ENCODE data around the gene SMG6.
A peak's percentile ranks its signal among the peaks of the same experiment; 100 is the strongest.

DNA sequence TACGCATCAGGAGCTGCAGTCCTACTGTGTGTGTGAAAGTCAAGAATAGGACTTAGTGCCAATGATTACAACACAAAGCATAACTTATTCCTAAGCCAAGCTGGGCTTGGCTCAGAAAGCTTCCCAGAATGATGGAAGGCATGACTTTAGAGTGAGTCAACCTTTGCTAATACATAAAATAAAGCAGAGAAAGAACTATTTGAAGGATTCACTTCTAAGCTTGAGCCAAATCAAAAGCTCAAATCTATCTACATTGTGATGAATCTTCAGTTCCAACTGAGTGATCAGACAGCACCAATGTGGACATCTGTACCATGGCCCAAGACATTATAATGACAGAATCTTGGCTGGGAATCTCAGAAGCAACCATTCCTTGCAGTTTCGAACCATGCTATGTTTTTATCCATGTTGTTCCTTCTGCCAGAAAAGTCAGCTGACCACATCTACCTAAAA is 41.4 kb downstream of the SMG6 start:
- TF ChIP-seq, protein P1, sequence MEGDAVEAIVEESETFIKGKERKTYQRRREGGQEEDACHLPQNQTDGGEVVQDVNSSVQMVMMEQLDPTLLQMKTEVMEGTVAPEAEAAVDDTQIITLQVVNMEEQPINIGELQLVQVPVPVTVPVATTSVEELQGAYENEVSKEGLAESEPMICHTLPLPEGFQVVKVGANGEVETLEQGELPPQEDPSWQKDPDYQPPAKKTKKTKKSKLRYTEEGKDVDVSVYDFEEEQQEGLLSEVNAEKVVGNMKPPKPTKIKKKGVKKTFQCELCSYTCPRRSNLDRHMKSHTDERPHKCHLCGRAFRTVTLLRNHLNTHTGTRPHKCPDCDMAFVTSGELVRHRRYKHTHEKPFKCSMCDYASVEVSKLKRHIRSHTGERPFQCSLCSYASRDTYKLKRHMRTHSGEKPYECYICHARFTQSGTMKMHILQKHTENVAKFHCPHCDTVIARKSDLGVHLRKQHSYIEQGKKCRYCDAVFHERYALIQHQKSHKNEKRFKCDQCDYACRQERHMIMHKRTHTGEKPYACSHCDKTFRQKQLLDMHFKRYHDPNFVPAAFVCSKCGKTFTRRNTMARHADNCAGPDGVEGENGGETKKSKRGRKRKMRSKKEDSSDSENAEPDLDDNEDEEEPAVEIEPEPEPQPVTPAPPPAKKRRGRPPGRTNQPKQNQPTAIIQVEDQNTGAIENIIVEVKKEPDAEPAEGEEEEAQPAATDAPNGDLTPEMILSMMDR (IDR thresholded peaks at IDR 0.05) = no peak
- no peak for TF ChIP-seq POLR2A (IDR thresholded peaks at IDR 0.05)
- TF ChIP-seq EP300 (IDR thresholded peaks at IDR 0.05) = no peak
- peak in 1 of 3 donors; percentile 51 for TF ChIP-seq POLR2AphosphoS5 (IDR thresholded peaks at IDR 0.05)
